Stomach smooth muscle (tissue), 2 donors: ENCODE measurements around the gene FAM162A.
"Not testable (repeated sequence)": the region's sequence is repeated elsewhere in the genome, so short reads cannot be mapped to it uniquely, and the experiment has no call there.

Experiments
- H3K27ac ChIP-seq: one replicate; pipeline ENCODE4 v1.7.0; 2013; ENCODE audit warnings: mild to moderate bottlenecking, low read length, inconsistent platforms
- H3K27me3 ChIP-seq, 2 donors: one replicate each; pipeline ENCODE4 v1.7.0; 2013; ENCODE audit warnings: low read length in 2 of 2; ENCODE audit not compliant: insufficient read depth in 2 of 2, control insufficient read depth in 1 of 2
- H3K36me3 ChIP-seq, 2 donors: one replicate each; pipeline ENCODE4 v1.7.0; 2013; ENCODE audit warnings: low read length in 2 of 2; ENCODE audit not compliant: control insufficient read depth in 2 of 2, insufficient read depth in 2 of 2
- H3K4me1 ChIP-seq: one replicate; pipeline ENCODE4 v1.7.0; 2013; ENCODE audit warnings: low read length; ENCODE audit not compliant: control insufficient read depth, insufficient read depth
- H3K4me3 ChIP-seq, 2 donors: one replicate each; pipeline ENCODE4 v1.7.0; 2013; ENCODE audit warnings: low read length in 2 of 2
- H3K9ac ChIP-seq, 2 donors: one replicate each; pipeline ENCODE4 v1.7.0; 2013; ENCODE audit warnings: low read length in 2 of 2, mild to moderate bottlenecking in 1 of 2
- H3K9me3 ChIP-seq, 2 donors: one replicate each; pipeline ENCODE4 v1.7.0; 2013; ENCODE audit warnings: low read length in 2 of 2; ENCODE audit not compliant: control insufficient read depth in 2 of 2
- donor health status: healthy.
- donor health status: Pancreatic carcinoma.

The FAM162A gene

DNA sequence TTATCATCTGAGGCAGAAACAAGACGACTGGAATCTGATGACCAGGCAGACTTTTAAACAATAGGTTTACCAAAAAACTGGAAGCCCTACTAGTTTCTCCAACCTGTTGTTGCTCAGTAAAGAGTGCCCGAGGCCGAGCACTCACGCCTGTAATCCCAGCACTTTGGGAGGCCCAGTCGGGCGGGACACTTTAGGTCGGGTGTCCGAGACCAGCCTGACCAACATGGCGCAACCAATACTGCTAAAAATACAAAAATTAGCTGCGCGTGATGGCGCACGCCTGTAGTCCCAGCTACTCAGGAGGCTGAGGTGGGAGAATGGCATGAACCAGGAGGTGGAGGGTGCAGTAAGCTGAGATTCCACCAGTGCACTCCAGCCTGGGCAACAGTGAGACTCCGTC lies 33.0 kb downstream of the FAM162A start:
- peak overlapping the region; percentile 83 to 97 for H3K9ac ChIP-seq
- H3K4me3 ChIP-seq, result peak overlapping the region; percentile 95 to 98
- H3K9me3 ChIP-seq, result no peaks in the 10 kb centered on the region
- peaks cover 4 to 7% of the 10 kb centered on the region in 2 donors for H3K36me3 ChIP-seq
- H3K27ac ChIP-seq, result peak overlapping the region; percentile 83
- H3K27me3 ChIP-seq, result no peaks in the 10 kb centered on the region
- H3K4me1 ChIP-seq, result peaks cover 17% of the 10 kb centered on the region

DNA sequence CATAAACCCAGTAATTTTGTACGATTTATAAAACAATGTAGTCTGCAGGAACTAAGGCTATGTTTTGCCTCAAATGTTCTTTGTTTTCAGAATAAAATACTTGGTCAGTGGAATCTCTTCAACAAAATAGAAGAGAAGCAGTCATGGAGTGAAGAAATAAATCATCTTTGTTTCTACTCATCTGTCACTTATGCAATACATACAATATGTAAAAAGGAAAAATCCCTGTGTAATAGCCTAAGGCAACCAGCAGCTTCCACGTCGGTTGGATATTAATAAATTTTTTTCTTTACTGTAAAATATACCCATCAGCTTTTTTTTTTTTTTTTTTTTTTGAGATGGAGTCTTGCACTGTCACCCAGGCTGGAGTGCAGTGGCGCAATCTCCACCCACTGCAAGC lies 37.1 kb downstream of the FAM162A start:
- Histone ChIP-seq H3K36me3 (peaks cover 7 to 14% of the 10 kb centered on the region in 2 donors), H3K9ac (no peak overlapping the region), H3K27me3 (no peaks in the 10 kb centered on the region), H3K9me3 (no peaks in the 10 kb centered on the region), H3K4me1 (peaks cover 8% of the 10 kb centered on the region), H3K27ac (no peak overlapping the region), H3K4me3 (no peak overlapping the region)

GRCh38 chr3:122421836-122422235 lies 37.9 kb downstream of the FAM162A start:
- H3K4me1 ChIP-seq, result peaks cover 6% of the 10 kb centered on the region
- no peak overlapping the region for H3K27ac ChIP-seq
- no peak overlapping the region for H3K9ac ChIP-seq
- H3K9me3 ChIP-seq, result no peaks in the 10 kb centered on the region
- H3K36me3 ChIP-seq, result peaks cover 14 to 21% of the 10 kb centered on the region in 2 donors
- no peaks in the 10 kb centered on the region for H3K27me3 ChIP-seq
- H3K4me3 ChIP-seq, result no peak overlapping the region

DNA sequence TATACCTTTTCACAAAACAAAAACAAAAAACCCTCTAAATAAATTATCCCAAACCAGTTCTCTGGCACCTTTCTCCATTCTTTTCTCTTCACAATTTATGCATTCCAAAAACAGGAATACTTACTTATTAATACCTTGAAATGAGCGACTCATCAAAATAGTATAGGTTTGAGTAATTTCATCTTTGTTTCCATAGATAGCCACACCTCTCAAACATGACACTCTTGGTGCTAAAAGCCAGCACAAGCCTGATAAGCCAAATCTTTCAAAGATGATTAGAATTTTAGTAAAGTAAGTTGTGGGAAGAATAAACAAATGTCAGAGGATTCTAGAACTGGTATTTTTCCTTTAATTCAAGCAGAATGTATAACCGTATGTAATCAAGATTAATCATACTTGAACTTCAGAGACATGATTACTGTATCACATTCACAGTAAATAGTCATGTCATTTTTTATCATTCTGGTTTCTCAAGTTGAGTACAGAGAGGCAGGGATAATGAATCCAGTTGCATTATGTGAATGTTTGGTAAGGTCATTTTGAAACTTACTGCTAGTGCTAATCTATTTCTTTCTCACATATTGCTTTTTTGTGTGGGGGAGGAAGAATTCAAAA lies 44.0 kb downstream of the FAM162A start:
- Histone ChIP-seq H3K4me1 (no peaks in the 10 kb centered on the region), H3K27ac (no peak overlapping the region), H3K9me3 (no peaks in the 10 kb centered on the region), H3K36me3 (peaks cover 24 to 25% of the 10 kb centered on the region in 2 donors), H3K27me3 (no peaks in the 10 kb centered on the region), H3K4me3 (no peak overlapping the region), H3K9ac (no peak overlapping the region)

DNA sequence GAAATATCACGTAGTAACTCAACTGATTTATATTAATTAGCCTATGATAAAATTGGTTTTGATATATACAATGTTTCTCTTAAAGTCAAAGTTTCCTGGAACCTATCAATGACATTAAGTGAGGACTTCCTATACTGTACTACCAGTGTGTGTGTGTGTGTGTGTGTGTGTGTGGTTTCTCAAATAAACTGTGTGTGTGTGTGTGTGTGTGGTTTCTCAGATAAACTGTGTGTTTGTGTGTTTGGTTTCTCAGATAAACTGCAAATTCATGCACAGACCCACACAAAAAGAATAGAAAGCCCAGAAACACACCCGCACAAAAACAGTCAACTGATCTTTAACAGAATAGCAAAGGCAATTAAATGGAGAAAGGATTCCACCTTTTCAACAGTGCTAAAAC lies 46.4 kb downstream of the FAM162A start:
- no peak overlapping the region for H3K9ac ChIP-seq
- no peak overlapping the region for H3K4me3 ChIP-seq
- H3K27me3 ChIP-seq, result no peaks in the 10 kb centered on the region
- H3K4me1 ChIP-seq, result no peaks in the 10 kb centered on the region
- H3K9me3 ChIP-seq, result no peaks in the 10 kb centered on the region
- H3K36me3 ChIP-seq, result peaks cover 22 to 25% of the 10 kb centered on the region in 2 donors
- H3K27ac ChIP-seq, result no peak overlapping the region

- Histone ChIP-seq H3K36me3 (peaks cover 36 to 44% of the 10 kb centered on the region in 2 donors), H3K9ac (no peak overlapping the region), H3K4me3 (no peak overlapping the region), H3K27ac (no peak overlapping the region), H3K9me3 (no peaks in the 10 kb centered on the region), H3K4me1 (no peaks in the 10 kb centered on the region), H3K27me3 (no peaks in the 10 kb centered on the region)
Measured at GRCh38 chr3:122435950-122436349, 52.0 kb downstream of the FAM162A start.

GRCh38 chr3:122443090-122443489 lies 59.1 kb downstream of the FAM162A start:
- Histone ChIP-seq H3K36me3 (peaks cover 21 to 47% of the 10 kb centered on the region in 2 donors), H3K9me3 (no peaks in the 10 kb centered on the region), H3K9ac (no peak overlapping the region), H3K27ac (no peak overlapping the region), H3K4me3 (no peak overlapping the region), H3K27me3 (no peaks in the 10 kb centered on the region), H3K4me1 (no peaks in the 10 kb centered on the region)

GRCh38 chr3:122443762-122444490 lies 59.9 kb downstream of the FAM162A start:
- not testable (repeated sequence) for H3K27me3 ChIP-seq, H3K4me3 ChIP-seq, H3K4me1 ChIP-seq, H3K9ac ChIP-seq, H3K27ac ChIP-seq, H3K9me3 ChIP-seq
- peaks cover 21 to 46% of the 10 kb centered on the region in 2 donors for H3K36me3 ChIP-seq

DNA sequence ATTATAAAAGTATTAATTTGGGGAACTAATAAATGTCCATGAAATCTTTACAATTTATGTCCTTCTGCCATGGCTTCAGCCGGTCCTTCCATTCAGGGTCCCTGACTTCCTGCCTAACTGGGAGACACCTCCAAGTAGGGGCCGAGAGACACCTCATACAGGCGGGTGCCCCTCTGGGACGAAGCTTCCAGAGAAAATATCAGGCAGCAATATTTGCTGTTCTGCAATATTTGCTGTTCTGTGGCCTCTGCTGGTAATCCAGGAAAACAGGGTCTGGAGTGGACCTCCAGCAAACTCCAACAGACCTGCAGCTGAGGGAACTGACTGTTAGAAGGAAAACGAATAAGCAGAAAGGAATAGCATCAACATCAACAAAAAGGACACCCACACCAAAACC lies 60.5 kb downstream of the FAM162A start:
- H3K9me3 ChIP-seq, H3K27me3 ChIP-seq, H3K4me3 ChIP-seq, H3K9ac ChIP-seq, H3K27ac ChIP-seq, H3K4me1 ChIP-seq: not testable (repeated sequence)
- H3K36me3 ChIP-seq, result peaks cover 26 to 49% of the 10 kb centered on the region in 2 donors

- H3K27ac ChIP-seq, H3K4me3 ChIP-seq, H3K4me1 ChIP-seq, H3K27me3 ChIP-seq, H3K9ac ChIP-seq, H3K9me3 ChIP-seq: not testable (repeated sequence)
- H3K36me3 ChIP-seq, result peaks cover 28 to 42% of the 10 kb centered on the region in 2 donors
Measured at GRCh38 chr3:122448218-122448617, 64.2 kb downstream of the FAM162A start.

- Histone ChIP-seq H3K27ac (no peak overlapping the region), H3K4me3 (no peak overlapping the region), H3K4me1 (no peaks in the 10 kb centered on the region), H3K9me3 (no peaks in the 10 kb centered on the region), H3K9ac (no peak overlapping the region), H3K27me3 (no peaks in the 10 kb centered on the region), H3K36me3 (peaks cover 24 to 28% of the 10 kb centered on the region in 2 donors)
Measured at GRCh38 chr3:122451371-122451770, 67.4 kb downstream of the FAM162A start.
